ENCODE results near the gene PLEKHG1.
A peak's percentile ranks its signal among the peaks of the same experiment; 100 is the strongest.

Gene PLEKHG1

GRCh38 chr6:150590446-150590845 lies 9.2 kb upstream of the PLEKHG1 start:
- DNase-seq: no peak

GRCh38 chr6:150592377-150592995 lies 7.2 kb upstream of the PLEKHG1 start:
- no peak for DNase-seq

GRCh38 chr6:150593119-150593518 lies 6.6 kb upstream of the PLEKHG1 start:
- DNase-seq: no peak

- no peak for DNase-seq
Observed at GRCh38 chr6:150596439-150596838, 3.2 kb upstream of the PLEKHG1 start.

GRCh38 chr6:150598401-150598800 lies 1.3 kb upstream of the PLEKHG1 start:
- DNase-seq: no peak

GRCh38 chr6:150598858-150599198 lies 857 bp upstream of the PLEKHG1 start:
- DNase-seq: no peak

- no peak for DNase-seq
Observed at GRCh38 chr6:150600010-150600300, 270 bp downstream of the PLEKHG1 start.

GRCh38 chr6:150600301-150601017 lies 774 bp downstream of the PLEKHG1 start:
- peak in 1 of 2 donors; percentile 71 for DNase-seq

GRCh38 chr6:150601439-150601838 lies 1.8 kb downstream of the PLEKHG1 start:
- no peak for DNase-seq

GRCh38 chr6:150603176-150603575 lies 3.5 kb downstream of the PLEKHG1 start:
- DNase-seq: no peak

- DNase-seq: no peak
Observed at GRCh38 chr6:150604467-150604866, 4.8 kb downstream of the PLEKHG1 start.

- no peak for DNase-seq
Observed at GRCh38 chr6:150605333-150605732, 5.6 kb downstream of the PLEKHG1 start.

GRCh38 chr6:150606168-150606591 lies 6.5 kb downstream of the PLEKHG1 start:
- DNase-seq: no peak

GRCh38 chr6:150606647-150607328 lies 7.1 kb downstream of the PLEKHG1 start:
- DNase-seq: no peak

- DNase-seq: no peak
Observed at GRCh38 chr6:150607329-150607650, 7.6 kb downstream of the PLEKHG1 start.

GRCh38 chr6:150610584-150610983 lies 10.9 kb downstream of the PLEKHG1 start:
- no peak for DNase-seq

GRCh38 chr6:150613269-150613668 lies 13.6 kb downstream of the PLEKHG1 start:
- no peak for DNase-seq

- DNase-seq: no peak
Observed at GRCh38 chr6:150615967-150616366, 16.3 kb downstream of the PLEKHG1 start.

GRCh38 chr6:150616586-150616985 lies 16.9 kb downstream of the PLEKHG1 start:
- DNase-seq: no peak

- DNase-seq: no peak
Observed at GRCh38 chr6:150617062-150617461, 17.4 kb downstream of the PLEKHG1 start.

- DNase-seq: no peak
Observed at GRCh38 chr6:150617496-150618460, 18.1 kb downstream of the PLEKHG1 start.

GRCh38 chr6:150619275-150619674 lies 19.6 kb downstream of the PLEKHG1 start:
- DNase-seq: no peak

GRCh38 chr6:150620244-150620643 lies 20.6 kb downstream of the PLEKHG1 start:
- no peak for DNase-seq
